Daoy (cell line): Measurements from ENCODE around the gene EEA1. TPM values are rescaled to one million over a fixed set of nuclear protein-coding genes. Genes with fewer than 3 reads are reported as not detected.
"Not testable (repeated sequence)": the region's sequence is repeated elsewhere in the genome, so short reads cannot be mapped to it uniquely, and the experiment has no call there.

Source experiments
- DNase-seq: peaks from one replicate; pipeline ENCODE4 v3.0.0-alpha.2; 2015; ENCODE audit warnings: low read depth
- total RNA-seq: library from RNA; depleted of rRNA; stranded (reverse); fragments of >200 nt; shearing (Covaris generic); gene quantifications from 2 replicates; pipeline ENCODE4 v1.2.3, GENCODE V29; 2014

EEA1 gene
- total RNA-seq, 1 experiment from 2014 or later, result 10.6 TPM

DNA sequence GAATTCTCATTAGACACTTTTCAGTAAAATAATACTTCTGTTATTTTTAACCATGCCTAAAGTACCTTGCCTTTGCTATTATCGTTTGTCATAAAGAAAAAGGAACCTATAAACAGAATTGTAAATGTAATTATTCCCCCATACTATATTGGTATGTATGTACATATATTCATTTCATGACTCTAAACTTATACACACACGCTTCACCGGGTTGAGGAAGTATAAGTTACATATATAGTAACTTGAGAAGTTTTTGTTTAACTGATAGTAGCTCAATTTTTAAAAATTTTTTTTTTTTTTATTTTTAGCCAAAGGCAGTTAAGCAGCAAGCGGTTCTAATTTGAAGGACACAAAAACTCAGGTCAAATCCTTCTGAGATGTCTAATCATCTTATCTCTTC is 118.7 kb downstream of the EEA1 start:
- DNase-seq, result no peak

DNA sequence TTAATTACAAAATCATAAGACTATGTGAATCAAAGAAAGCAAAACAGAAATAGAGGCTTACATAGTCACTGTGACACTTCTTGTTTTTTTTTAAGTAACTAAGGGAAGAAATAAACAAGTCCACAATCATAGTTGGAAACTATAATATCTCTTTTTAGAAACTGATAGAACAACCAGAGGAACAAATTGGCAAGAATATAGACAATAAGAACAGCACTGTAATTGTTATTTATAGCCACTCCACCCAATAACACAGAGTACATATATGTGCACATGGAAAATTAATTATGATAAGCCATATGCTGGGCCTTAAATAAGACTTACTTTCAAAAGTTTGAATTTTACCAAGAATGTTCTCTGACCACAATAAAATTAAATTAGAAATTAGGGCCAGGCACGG is 125.2 kb downstream of the EEA1 start:
- no peak for DNase-seq

GRCh38 chr12:92802906-92803305 is 126.2 kb downstream of the EEA1 start:
- DNase-seq, result no peak

- DNase-seq, result no peak
These were observed 132.4 kb downstream of the EEA1 start for GRCh38 chr12:92796650-92797049.

DNA sequence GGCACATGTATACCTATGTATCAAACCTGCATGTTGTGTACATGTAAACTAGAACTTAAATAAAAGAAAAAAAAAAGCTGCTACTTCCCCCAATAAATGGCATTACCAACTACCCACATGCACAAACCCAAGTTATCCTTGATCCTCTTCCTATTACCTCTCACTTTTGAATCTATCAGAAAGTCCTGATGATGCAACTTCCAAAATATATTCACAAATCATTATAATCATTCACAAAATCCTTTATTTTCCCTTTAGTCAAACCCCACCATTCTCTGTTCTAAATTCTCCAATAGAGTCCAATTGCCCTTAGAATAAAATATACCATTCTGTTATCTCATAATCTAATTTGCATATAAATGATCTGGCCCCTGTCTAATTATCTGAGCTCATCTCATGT is 134.3 kb downstream of the EEA1 start:
- no peak for DNase-seq

GRCh38 chr12:92794356-92794755 is 134.7 kb downstream of the EEA1 start:
- not testable (repeated sequence) for DNase-seq

- DNase-seq, result no peak
These were observed 143.1 kb downstream of the EEA1 start for GRCh38 chr12:92786045-92786444.

- no peak for DNase-seq
These were observed 143.5 kb downstream of the EEA1 start for GRCh38 chr12:92785563-92785950.

DNA sequence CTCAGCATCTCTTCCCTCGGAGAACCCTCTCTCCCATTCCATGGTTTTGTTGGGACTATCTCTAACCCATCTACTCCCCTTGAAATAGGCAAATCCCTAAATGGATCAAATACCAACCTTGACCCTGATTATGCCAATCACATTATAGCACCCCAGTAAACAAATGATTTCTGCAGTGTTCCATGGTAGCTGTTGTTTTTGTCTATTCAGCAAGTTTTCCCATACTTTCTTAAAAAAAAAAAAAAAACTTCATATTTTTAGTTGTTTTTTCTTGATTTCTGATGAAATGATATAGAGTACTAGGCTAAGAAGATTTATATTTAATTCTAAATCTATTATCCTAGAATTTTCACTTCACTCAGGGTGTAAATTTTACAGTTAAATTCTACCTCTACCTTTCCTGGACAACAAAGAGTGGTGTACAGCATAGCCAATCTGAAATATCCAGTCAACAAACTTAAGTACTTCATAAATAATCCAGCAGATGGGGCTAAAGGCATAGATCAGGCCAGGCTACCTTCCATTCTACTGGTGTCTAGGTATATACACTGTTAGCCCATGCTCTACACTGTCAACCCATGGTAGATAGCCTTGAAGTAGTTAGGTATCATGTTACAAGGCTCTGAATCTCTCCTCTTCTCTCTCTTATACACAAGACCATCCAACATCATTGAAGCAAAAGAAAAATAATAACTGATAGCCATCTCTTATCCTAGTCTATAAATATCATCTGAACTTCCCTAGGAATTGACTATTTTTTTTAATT is 144.1 kb downstream of the EEA1 start:
- peak; percentile 58 for DNase-seq

- DNase-seq, result no peak
These were observed 144.7 kb downstream of the EEA1 start for GRCh38 chr12:92784356-92784755.

GRCh38 chr12:92779902-92780301 is 149.2 kb downstream of the EEA1 start:
- no peak for DNase-seq

DNA sequence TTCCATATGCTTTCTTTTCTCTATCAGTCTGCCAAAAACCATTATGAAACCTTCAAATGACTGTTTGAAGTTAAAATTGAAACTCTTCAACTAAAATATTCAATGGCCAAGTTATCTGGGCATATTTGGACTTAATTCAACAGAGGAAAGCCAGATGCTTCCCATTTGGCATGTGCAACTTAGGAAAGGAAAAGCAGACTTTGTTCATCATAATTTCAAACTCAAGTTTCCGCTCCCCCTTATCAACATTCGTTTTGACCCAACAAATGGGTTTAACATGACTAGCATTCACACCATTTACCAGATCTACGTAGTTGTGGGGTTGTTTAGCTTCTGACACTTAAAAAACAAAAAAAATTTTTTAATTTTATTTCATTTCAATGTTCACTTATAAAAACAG is 150.6 kb downstream of the EEA1 start:
- no peak for DNase-seq

DNA sequence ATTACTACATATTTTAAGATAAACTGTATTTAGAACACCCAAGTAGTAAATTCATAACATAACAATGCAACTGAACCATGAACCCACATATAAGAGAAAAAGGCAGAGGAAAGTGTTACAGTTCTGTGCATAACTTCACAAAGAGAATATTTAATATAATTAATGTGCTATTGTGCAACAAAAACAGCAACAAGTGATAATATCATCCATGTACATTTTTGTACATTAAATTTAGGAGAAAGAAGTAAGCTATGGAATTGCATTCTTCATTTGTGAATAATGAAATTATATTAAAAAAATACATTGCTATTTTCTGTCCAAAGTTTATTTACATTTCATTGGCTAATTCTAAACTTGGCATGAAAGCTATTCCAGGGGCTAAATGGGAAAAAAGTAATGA is 153.7 kb downstream of the EEA1 start:
- DNase-seq, result no peak

- DNase-seq, result no peak
These were observed 158.1 kb downstream of the EEA1 start for GRCh38 chr12:92771001-92771400.

GRCh38 chr12:92769124-92769901 is 159.8 kb downstream of the EEA1 start:
- DNase-seq, result no peak

DNA sequence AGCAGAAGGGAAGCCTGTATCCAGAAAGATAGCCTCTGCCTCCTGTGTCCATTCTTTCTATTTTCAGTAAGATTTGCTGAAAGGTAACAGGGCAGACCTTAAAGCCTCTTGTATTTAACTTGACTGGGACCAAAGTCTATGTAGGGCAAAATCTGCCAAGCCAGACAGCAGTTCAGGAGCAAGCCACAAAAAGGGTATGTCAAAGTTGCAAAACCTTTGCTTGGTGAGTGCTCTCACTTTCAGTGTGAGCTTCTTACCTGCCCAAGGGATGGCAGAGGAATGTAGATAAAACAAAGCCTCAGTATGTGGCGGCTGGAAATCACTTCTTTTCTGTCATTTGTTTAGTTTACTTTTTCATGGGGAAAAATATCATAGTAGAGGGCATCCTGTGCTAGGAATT is 163.2 kb downstream of the EEA1 start:
- DNase-seq, result no peak

GRCh38 chr12:92764831-92765230 is 164.3 kb downstream of the EEA1 start:
- no peak for DNase-seq

DNA sequence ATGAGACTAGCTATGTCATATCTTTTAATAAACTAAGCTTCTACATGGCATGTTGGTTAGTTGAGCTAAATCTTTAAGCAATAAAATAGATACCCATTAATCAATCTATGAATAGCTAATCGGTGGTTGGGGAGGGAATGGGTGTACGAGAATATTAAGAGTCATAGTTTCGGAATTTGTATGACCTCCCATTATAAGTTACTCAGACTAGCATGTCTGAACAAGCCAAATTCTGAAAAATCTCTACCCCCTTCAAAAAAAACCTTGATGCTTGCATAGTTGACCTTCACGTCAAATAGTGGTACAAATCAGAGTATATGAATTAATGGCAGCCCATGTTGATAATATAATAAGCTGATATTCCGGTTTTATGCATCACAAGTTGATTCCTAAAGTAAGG is 166.3 kb downstream of the EEA1 start:
- no peak for DNase-seq

DNA sequence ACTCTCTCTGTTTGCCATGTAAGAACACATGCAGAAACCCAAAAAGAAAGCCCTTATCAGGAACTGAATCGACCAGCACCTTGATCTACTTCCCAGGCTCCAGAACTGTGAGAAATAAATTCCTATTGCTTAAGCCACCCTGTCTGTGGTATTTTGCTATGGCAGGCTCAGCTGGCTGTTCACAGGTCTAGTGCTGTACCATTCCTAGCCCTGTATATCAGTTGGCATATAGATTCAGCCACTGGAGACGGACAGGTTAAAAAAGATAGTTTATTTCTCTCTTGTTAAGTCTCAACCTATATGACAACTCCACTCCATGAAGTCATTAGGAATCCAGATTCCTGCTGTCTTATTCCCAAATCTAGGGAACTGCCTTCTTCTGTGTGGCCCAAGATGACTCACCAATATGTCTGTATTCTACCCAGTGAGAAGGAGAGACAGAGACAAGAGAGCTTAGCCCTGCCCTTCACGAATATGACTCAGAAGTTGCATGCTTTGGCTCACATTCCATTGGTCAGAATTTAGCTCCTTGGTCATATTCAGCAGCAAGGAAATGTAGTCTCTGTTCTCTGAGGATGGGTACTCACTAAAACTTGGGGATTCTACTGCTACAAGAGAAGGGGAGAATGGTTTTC is 169.3 kb downstream of the EEA1 start:
- DNase-seq, result peak; percentile 84

DNA sequence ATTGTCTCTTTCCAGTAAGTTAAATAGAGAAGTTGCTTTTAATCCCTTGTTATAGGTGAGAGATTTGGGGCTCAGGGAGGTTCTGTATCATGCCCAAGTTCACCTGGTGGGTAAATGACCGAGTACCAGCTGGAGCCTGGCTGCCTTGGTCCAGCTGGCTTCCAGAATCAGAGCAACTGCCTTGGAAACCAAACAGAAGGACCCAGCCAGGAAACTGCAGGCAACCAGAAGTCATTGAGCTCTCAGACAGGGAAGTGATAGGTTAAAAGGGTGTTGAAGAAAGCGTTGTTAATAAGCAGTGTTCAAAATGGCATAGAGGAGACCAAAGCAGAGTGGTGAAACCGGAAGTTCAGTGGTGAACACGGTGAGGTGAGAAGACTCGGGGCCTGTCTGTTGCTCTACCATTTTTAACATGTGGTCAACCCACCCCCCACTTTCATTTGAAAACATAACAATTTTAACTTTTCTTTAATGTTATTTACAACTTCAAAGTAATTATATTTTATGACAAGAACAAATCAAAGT is 171.4 kb downstream of the EEA1 start:
- no peak for DNase-seq

- DNase-seq, result no peak
These were observed 172.0 kb downstream of the EEA1 start for GRCh38 chr12:92756898-92757596.
